ENCODE measurements around the gene ZNF862.

- TF ChIP-seq CTCF (IDR thresholded peaks at IDR 0.05 in 4 of 5, conservative IDR thresholded peaks at IDR 0.05 in 1 of 5): no peak
- no peak for TF ChIP-seq POLR2A (IDR thresholded peaks at IDR 0.05)
Measured at GRCh38 chr7:149827089-149827981, 10.8 kb upstream of the ZNF862 start.
